ENCODE data around the gene ACTR6.
"Not testable (repeated sequence)": the region's sequence is repeated elsewhere in the genome, so short reads cannot be mapped to it uniquely, and the experiment has no call there.

ACTR6 gene

GRCh38 chr12:100174495-100174894 is 26.1 kb upstream of the ACTR6 start:
- Histone ChIP-seq H3K9ac (no peak overlapping the region), H3K4me2 (no peak overlapping the region), H3K36me3 (peaks cover 0 to 70% (median 29%) of the 10 kb centered on the region in 11 experiments; a peak in 14 of 22 replicates), H3K9me3 (replicated peaks in 1 of 11) (no peaks in the 10 kb centered on the region), H3K4me3 (no peak overlapping the region), H3K27me3 (no peaks in the 10 kb centered on the region), H3K4me1 (no peaks in the 10 kb centered on the region), H3K27ac (no peak overlapping the region), H4K20me1 (no peaks in the 10 kb centered on the region)
- TF ChIP-seq Cebpa-rat (IDR thresholded peaks at IDR 0.05): no peak

- not testable (repeated sequence) for H3K4me3 ChIP-seq; H4K20me1 ChIP-seq; H3K4me2 ChIP-seq; H3K9me3 ChIP-seq (replicated peaks in 1 of 11); H3K9ac ChIP-seq; H3K27me3 ChIP-seq; H3K4me1 ChIP-seq; H3K27ac ChIP-seq
- H3K36me3 ChIP-seq: peaks cover 0 to 85% (median 31%) of the 10 kb centered on the region in 11 experiments; a peak in 14 of 22 replicates
These were observed 24.1 kb upstream of the ACTR6 start for GRCh38 chr12:100176493-100176892.

DNA sequence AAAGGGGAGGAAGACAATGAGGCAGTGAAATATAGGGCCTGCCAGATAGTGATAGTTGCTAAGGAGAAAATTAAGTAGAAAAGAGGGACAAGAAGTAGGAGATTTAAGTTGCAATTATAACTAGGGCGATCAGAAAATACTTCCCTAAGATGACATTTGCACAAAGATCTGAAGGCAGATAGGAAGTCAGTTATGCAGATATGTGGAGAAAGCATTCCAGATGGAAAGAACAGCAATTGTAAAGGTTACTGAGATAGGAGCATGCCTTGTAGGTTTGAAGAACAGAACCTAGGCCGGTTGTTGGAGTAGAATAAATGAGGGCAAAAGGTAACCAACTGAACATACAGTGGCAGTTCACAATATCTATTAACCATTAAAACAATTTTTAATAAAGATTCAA is 21.4 kb upstream of the ACTR6 start:
- Histone ChIP-seq H3K9ac (no peak overlapping the region), H4K20me1 (no peaks in the 10 kb centered on the region), H3K4me2 (no peak overlapping the region), H3K36me3 (peaks cover 0 to 67% (median 21%) of the 10 kb centered on the region in 11 experiments; a peak in 14 of 22 replicates), H3K27ac (no peak overlapping the region), H3K4me1 (no peaks in the 10 kb centered on the region), H3K4me3 (no peak overlapping the region), H3K27me3 (no peaks in the 10 kb centered on the region), H3K9me3 (replicated peaks in 1 of 11) (no peaks in the 10 kb centered on the region)
- no peak for TF ChIP-seq Cebpa-rat (IDR thresholded peaks at IDR 0.05)

- H3K9ac ChIP-seq: no peak overlapping the region
- TF ChIP-seq Cebpa-rat (IDR thresholded peaks at IDR 0.05): no peak
- H3K27ac ChIP-seq: peak overlapping the region in 3 of 11 experiments; percentile 0 to 54 (median 41); a peak in 3 of 22 replicates
- H4K20me1 ChIP-seq: no peaks in the 10 kb centered on the region
- H3K4me1 ChIP-seq: peaks cover 4 to 17% (median 14%) of the 10 kb centered on the region in 10 experiments
- peaks cover 0 to 44% (median 11%) of the 10 kb centered on the region in 11 experiments; a peak in 11 of 22 replicates for H3K36me3 ChIP-seq
- H3K4me2 ChIP-seq: peak overlapping the region in 4 of 11 experiments; percentile 18 to 40 (median 28); a peak in 3 of 22 replicates
- no peaks in the 10 kb centered on the region for H3K27me3 ChIP-seq
- peaks cover 4 to 11% (median 7%) of the 10 kb centered on the region in 11 experiments; a peak in 9 of 22 replicates for H3K9me3 ChIP-seq (replicated peaks in 1 of 11)
- H3K4me3 ChIP-seq: no peak overlapping the region
These were observed 16.0 kb upstream of the ACTR6 start for GRCh38 chr12:100184549-100185145.

GRCh38 chr12:100185361-100185894 is 15.2 kb upstream of the ACTR6 start:
- Histone ChIP-seq H3K4me1 (peaks cover 12 to 25% (median 22%) of the 10 kb centered on the region in 10 experiments), H3K9me3 (replicated peaks in 1 of 11) (peaks cover 4 to 11% (median 7%) of the 10 kb centered on the region in 11 experiments; a peak in 9 of 22 replicates), H4K20me1 (no peaks in the 10 kb centered on the region), H3K27me3 (no peaks in the 10 kb centered on the region), H3K4me2 (peak overlapping the region in 6 of 11 experiments; percentile 6 to 40 (median 20); a peak in 7 of 22 replicates), H3K9ac (peak overlapping the region in 1 of 11 experiments; percentile 36; a peak in 1 of 22 replicates), H3K27ac (peak overlapping the region in 4 of 11 experiments; percentile 0 to 57 (median 45); a peak in 7 of 22 replicates), H3K4me3 (no peak overlapping the region), H3K36me3 (peaks cover 0 to 44% (median 16%) of the 10 kb centered on the region in 11 experiments; a peak in 11 of 22 replicates)
- no peak for TF ChIP-seq Cebpa-rat (IDR thresholded peaks at IDR 0.05)

DNA sequence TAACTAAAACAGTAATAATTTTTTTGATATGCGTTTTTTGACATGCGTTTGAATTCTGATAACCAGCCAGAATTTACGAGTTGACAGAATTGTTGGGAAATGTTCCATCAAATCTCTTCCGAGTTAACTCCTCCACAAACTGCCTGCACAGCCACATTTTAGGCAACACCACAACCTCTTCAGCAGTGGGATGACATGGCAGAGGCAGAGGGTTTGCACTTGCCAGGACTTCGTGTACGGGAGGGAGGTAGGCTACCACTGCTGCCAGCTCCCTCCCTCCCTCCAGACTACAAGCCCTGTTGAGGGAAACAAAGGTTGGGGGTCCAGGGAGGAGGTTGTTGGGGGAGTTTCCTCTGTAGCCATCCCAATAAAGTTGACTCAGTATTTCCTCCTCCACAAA is 14.5 kb upstream of the ACTR6 start:
- H3K27me3 ChIP-seq: no peaks in the 10 kb centered on the region
- H3K4me3 ChIP-seq: no peak overlapping the region
- no peak for TF ChIP-seq Cebpa-rat (IDR thresholded peaks at IDR 0.05)
- H3K27ac ChIP-seq: peak overlapping the region in 2 of 11 experiments; percentile 54 to 57; a peak in 3 of 22 replicates
- no peak overlapping the region for H3K9ac ChIP-seq
- H3K9me3 ChIP-seq (replicated peaks in 1 of 11): peaks cover 4 to 11% (median 7%) of the 10 kb centered on the region in 11 experiments; a peak in 9 of 22 replicates
- no peak overlapping the region for H3K4me2 ChIP-seq
- H4K20me1 ChIP-seq: no peaks in the 10 kb centered on the region
- H3K36me3 ChIP-seq: peaks cover 0 to 44% (median 16%) of the 10 kb centered on the region in 11 experiments; a peak in 11 of 22 replicates
- H3K4me1 ChIP-seq: peaks cover 15 to 31% (median 29%) of the 10 kb centered on the region in 10 experiments

GRCh38 chr12:100187068-100187467 is 13.5 kb upstream of the ACTR6 start:
- Histone ChIP-seq H3K9ac (no peak overlapping the region), H3K27me3 (no peaks in the 10 kb centered on the region), H4K20me1 (no peaks in the 10 kb centered on the region), H3K4me3 (no peak overlapping the region), H3K4me2 (no peak overlapping the region), H3K36me3 (peaks cover 0 to 44% (median 16%) of the 10 kb centered on the region in 11 experiments; a peak in 11 of 22 replicates), H3K27ac (no peak overlapping the region), H3K9me3 (replicated peaks in 1 of 11) (peaks cover 4 to 11% (median 7%) of the 10 kb centered on the region in 11 experiments; a peak in 9 of 22 replicates), H3K4me1 (peaks cover 15 to 40% (median 31%) of the 10 kb centered on the region in 10 experiments)
- TF ChIP-seq Cebpa-rat (IDR thresholded peaks at IDR 0.05): no peak

DNA sequence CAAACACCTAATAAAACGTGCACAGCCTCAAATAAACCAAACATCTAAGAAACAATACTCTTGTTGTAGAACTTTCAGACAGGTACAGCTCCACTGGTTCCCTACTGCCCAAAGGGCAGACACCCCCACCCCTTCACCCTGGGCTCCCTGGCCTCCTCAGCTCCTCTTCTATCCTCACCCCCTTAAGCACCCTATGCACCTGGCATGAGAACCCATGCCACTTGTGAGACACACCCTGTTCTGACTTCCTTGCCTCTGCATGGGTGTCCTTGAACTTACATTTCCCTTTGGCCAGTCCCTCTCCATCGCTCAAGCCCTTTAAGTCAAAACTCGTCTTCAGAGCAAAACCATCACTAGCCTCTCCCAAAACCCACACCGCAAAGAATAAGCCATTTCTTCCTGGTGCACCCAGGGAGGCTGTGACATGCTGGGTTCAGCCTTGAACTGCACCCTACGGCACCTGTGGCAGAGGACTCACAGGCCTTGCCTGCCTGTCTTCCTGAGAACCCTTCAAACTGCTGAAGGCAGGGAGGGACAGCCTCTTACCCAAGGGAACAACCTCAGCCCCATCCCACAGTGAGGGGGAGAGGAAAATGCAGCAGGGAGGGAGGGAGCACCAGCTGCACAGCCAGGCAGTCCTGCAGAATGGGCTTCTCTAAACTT is 12.6 kb upstream of the ACTR6 start:
- no peaks in the 10 kb centered on the region for H4K20me1 ChIP-seq
- H3K4me3 ChIP-seq: no peak overlapping the region
- peaks cover 4 to 11% (median 7%) of the 10 kb centered on the region in 11 experiments; a peak in 9 of 22 replicates for H3K9me3 ChIP-seq (replicated peaks in 1 of 11)
- no peak overlapping the region for H3K27ac ChIP-seq
- H3K9ac ChIP-seq: no peak overlapping the region
- H3K36me3 ChIP-seq: peaks cover 0 to 53% (median 16%) of the 10 kb centered on the region in 11 experiments; a peak in 11 of 22 replicates
- no peak for TF ChIP-seq Cebpa-rat (IDR thresholded peaks at IDR 0.05)
- no peaks in the 10 kb centered on the region for H3K27me3 ChIP-seq
- H3K4me1 ChIP-seq: peaks cover 15 to 40% (median 31%) of the 10 kb centered on the region in 10 experiments
- no peak overlapping the region for H3K4me2 ChIP-seq

DNA sequence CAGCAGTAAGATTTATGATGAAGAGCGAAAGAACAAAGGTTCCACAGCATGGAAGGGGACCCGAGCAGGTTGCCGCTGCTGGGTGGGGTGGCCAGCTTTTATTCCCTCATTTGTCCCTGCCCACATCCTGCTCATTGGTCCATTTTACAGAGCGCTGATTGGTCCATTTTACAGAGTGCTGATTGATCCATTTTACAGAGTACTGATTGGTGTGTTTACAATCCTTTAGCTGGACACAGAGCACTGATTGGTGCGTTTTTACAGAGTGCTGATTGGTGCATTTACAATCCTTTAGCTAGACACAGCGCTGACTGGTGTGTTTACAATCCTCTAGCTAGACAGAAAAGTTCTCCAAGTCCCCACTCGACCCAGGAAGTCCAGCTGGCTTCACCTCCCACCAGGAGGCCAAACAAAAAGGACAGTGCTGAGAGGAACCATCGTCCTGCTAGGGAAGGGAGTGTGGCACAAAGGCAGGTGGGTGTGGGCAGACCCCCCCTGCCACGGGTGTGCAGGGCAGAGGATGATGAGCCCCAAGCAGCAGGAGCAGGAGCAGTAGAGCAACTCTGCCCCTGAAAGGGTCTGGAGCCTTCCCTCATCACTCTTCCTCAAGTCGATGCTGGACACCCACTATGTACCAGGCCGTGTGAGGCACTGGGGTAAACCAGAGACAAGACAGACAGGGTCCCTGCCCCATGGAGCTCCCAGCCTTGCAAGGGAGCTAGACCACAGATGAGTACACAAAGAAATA is 11.6 kb upstream of the ACTR6 start:
- Histone ChIP-seq H3K9ac (peak overlapping the region in 3 of 11 experiments; percentile 7 to 46 (median 44); a peak in 3 of 22 replicates), H3K4me1 (peaks cover 15 to 40% (median 31%) of the 10 kb centered on the region in 10 experiments), H3K27ac (peak overlapping the region in 9 of 11 experiments; percentile 22 to 72 (median 52); a peak in 14 of 22 replicates), H3K9me3 (replicated peaks in 1 of 11) (peaks cover 4 to 11% (median 7%) of the 10 kb centered on the region in 11 experiments; a peak in 9 of 22 replicates), H3K36me3 (peaks cover 0 to 60% (median 16%) of the 10 kb centered on the region in 11 experiments; a peak in 13 of 22 replicates), H3K4me2 (peak overlapping the region in 9 of 11 experiments; percentile 45 to 71 (median 64); a peak in 13 of 22 replicates)
- H4K20me1 ChIP-seq, H3K4me3 ChIP-seq, H3K27me3 ChIP-seq: not testable (repeated sequence)
